ENCODE data around the gene HES2. TPM values are rescaled to one million over a fixed set of nuclear protein-coding genes. Genes with fewer than 3 reads are reported as not detected.

Gene HES2
- total RNA-seq, 1 donor from 2014 or later = 6.4 TPM

- DNase-seq = peak; percentile 93
- peak; percentile 98 to 99 for ATAC-seq
- peak within 1 kb of the TSS; percentile 99 for H3K27ac ChIP-seq
- peak; percentile 11 for TF ChIP-seq CTCF (IDR thresholded peaks at IDR 0.05)
- H3K4me3 ChIP-seq = peak within 1 kb of the TSS; percentile 62
- no peaks in the 10 kb centered on the region for H3K27me3 ChIP-seq (ENCODE audit: low read depth)
- intact Hi-C loops (cut with DNase I) = no loop called here
- no peaks in the 10 kb centered on the region for H3K36me3 ChIP-seq
- no peaks in the 10 kb centered on the region for H3K9me3 ChIP-seq
- peaks cover 18% of the 10 kb centered on the region for H3K4me1 ChIP-seq
Measured at GRCh38 chr1:6393400-6394187, 26.1 kb downstream of the HES2 start, which contains the start of gene ACOT7. Gene ACOT7 (minus strand): TSS chr1:6393767. CDS start chr1:6393399, 368 bp downstream.

- Histone ChIP-seq H3K9me3 (no peaks in the 10 kb centered on the region), H3K36me3 (no peaks in the 10 kb centered on the region), H3K27ac (peak overlapping the region; percentile 99), H3K4me3 (peak overlapping the region; percentile 62), H3K27me3 (ENCODE audit: low read depth) (no peaks in the 10 kb centered on the region), H3K4me1 (peaks cover 18% of the 10 kb centered on the region)
- TF ChIP-seq CTCF (IDR thresholded peaks at IDR 0.05) = no peak
- ATAC-seq (peak in 1 of 2 donors; percentile 38), DNase-seq (peak; percentile 55)
- intact Hi-C loops (cut with DNase I) = no loop called here
Measured at GRCh38 chr1:6392809-6393399, 26.8 kb downstream of the HES2 start.

- ATAC-seq (no peak), DNase-seq (no peak)
- intact Hi-C loops (cut with DNase I) = no loop called here
- Histone ChIP-seq H3K27ac (peak overlapping the region; percentile 99), H3K27me3 (ENCODE audit: low read depth) (no peaks in the 10 kb centered on the region), H3K36me3 (no peaks in the 10 kb centered on the region), H3K9me3 (no peaks in the 10 kb centered on the region), H3K4me1 (peaks cover 18% of the 10 kb centered on the region), H3K4me3 (peak overlapping the region; percentile 62)
- no peak for TF ChIP-seq CTCF (IDR thresholded peaks at IDR 0.05)
Measured at GRCh38 chr1:6391951-6392808, 27.5 kb downstream of the HES2 start.

- H3K36me3 ChIP-seq = no peaks in the 10 kb centered on the region
- H3K4me3 ChIP-seq = no peak overlapping the region
- H3K9me3 ChIP-seq = no peaks in the 10 kb centered on the region
- ATAC-seq (no peak), DNase-seq (no peak)
- peaks cover 18% of the 10 kb centered on the region for H3K4me1 ChIP-seq
- H3K27ac ChIP-seq = no peak overlapping the region
- intact Hi-C loops (cut with DNase I) = no loop called here
- H3K27me3 ChIP-seq (ENCODE audit: low read depth) = no peaks in the 10 kb centered on the region
- no peak for TF ChIP-seq CTCF (IDR thresholded peaks at IDR 0.05)
Measured at GRCh38 chr1:6389971-6390370, 29.7 kb downstream of the HES2 start.

- no peaks in the 10 kb centered on the region for H3K4me1 ChIP-seq
- no peak for TF ChIP-seq CTCF (IDR thresholded peaks at IDR 0.05)
- H3K36me3 ChIP-seq = no peaks in the 10 kb centered on the region
- no peak overlapping the region for H3K27ac ChIP-seq
- no peaks in the 10 kb centered on the region for H3K9me3 ChIP-seq
- no peak for DNase-seq
- H3K27me3 ChIP-seq (ENCODE audit: low read depth) = no peaks in the 10 kb centered on the region
- ATAC-seq = no peak
- intact Hi-C loops (cut with DNase I) = no loop called here
- no peak overlapping the region for H3K4me3 ChIP-seq
Measured at GRCh38 chr1:6386371-6386949, 33.3 kb downstream of the HES2 start.
